Activated CD4-positive, alpha-beta T cell treated with anti-CD3 and anti-CD28 coated beads, Interleukin-2, Interleukin-6, amounts not matched to agents 100 ng/mL and 50 ng/mL, durations not matched to agents 16 hours and 8 hours (primary cell): Measurements from ENCODE around the gene BLOC1S5.
"Not testable (repeated sequence)": the region's sequence is repeated elsewhere in the genome, so short reads cannot be mapped to it uniquely, and the experiment has no call there.

Experiments
- DNase-seq: peaks from one replicate; pipeline ENCODE4 v3.0.0-alpha.2; 2020

BLOC1S5 gene

GRCh38 chr6:7992002-7992815 lies 72.0 kb downstream of the BLOC1S5 start:
- no peak for DNase-seq

DNA sequence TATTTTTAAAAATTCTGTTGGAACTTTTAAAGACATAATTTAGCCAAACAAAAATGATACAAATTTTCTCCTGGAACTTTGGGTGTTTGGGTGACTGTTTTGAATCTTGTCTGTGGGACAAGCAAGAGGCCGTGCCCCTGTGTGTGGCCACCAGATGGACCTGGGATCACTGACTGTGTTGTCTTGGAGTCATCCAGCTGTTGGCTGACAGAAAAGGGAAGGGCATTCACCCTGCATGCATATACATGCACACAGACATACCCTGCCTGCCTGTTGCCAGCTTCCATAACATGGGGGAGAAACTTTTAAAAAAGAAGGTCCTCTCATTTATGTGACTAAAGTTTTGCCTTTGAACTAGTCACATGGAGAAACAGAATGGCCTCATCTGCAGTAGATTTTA lies 72.7 kb downstream of the BLOC1S5 start:
- no peak for DNase-seq

DNA sequence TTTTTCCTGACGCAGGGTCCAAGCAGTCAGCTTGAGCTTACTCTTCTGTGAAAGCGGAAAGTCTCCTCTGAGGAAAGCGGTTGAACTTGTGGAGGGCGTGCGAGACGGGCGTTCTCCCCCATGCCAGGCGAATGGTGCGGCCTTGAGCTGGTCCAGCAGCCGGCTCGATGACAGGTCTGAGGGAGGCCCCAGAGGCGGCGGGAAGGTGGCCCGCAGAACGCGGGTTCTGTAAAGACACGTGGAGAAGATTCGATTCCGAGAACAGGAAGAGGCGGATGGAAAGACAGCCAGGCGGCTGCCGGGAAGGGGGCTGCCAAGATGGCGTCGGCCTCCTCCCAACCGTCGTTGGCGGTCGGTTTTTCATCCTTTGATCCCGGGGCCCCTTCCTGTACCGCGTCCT lies 78.0 kb downstream of the BLOC1S5 start:
- no peak for DNase-seq

DNA sequence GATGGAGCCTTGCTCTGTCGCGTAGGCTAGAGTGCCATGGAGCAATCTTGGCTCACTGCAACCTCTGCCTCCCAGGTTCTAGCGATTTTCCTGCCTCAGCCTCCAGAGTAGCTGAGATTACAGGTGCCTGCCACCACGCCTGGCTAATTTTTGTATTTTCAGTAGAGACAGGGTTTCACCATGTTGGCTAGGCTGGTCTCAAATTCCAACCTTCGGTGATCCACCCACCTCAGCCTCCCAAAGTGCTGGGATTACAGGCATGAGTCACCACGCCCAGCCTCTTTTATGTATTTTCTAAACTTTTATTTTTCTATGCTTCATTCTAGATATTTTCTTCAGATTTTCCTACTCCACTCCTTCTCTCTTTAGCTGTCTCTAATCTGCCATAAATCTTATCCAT lies 80.2 kb downstream of the BLOC1S5 start:
- not testable (repeated sequence) for DNase-seq

- no peak for DNase-seq
Observed at GRCh38 chr6:7979831-7980230, 84.4 kb downstream of the BLOC1S5 start.

DNA sequence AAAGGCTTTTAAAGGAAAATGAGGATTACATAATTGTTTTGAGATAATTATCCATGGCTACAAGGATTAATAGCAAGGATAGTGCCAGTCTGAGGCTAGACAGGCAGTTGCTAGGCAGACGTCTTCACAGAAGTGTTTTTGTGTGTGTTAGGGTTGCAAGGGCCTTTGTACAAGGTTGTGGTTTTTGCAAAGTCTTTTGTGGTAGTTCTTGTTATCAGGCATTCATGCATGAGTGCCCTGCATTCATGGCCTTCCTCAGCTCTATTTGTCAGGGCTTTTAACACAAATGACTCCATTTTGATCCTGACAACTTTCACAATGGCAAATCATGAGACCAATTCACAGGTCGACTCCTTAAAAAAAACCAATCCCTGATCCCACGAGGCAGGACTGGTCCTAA lies 85.5 kb downstream of the BLOC1S5 start:
- DNase-seq, result no peak

GRCh38 chr6:7976485-7977056 lies 87.6 kb downstream of the BLOC1S5 start:
- no peak for DNase-seq

DNA sequence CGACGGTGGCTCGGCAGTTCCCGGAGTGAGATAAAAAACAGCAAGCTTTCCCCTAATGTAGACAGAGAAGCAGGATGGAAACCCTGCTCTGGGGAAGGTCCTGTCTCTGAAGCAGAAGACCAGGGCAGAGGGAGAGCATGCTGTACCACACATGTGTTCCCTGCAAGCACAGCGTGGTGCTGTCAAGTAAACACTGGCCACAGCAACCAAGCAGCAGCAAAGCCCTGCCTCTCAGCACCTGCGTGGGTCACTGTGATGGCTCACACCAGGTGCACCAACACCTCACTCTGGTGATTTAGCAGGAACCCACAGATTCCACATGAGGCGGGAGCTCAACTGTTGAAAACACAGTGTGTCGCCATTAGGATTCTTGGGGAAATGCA lies 88.4 kb downstream of the BLOC1S5 start:
- no peak for DNase-seq

- no peak for DNase-seq
Observed at GRCh38 chr6:7974938-7975763, 89.0 kb downstream of the BLOC1S5 start.

DNA sequence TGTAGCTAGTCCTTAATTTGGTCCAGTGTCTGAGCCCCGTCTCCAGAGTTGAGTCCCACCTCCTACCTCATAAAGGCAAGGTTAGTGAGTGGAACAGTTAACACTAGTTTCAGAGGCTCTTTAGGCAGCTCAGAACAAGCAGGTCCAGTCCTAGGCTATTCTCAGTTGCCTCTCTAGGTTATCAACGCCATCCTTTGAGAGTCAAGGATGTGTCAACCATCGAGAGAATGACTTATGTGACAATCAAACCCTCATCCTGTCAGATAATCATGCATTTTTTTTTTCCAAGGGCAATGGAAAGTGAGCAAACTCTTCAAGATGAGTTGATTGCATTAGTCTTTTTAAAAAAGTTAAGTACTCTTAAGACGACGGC lies 89.6 kb downstream of the BLOC1S5 start:
- DNase-seq, result no peak

DNA sequence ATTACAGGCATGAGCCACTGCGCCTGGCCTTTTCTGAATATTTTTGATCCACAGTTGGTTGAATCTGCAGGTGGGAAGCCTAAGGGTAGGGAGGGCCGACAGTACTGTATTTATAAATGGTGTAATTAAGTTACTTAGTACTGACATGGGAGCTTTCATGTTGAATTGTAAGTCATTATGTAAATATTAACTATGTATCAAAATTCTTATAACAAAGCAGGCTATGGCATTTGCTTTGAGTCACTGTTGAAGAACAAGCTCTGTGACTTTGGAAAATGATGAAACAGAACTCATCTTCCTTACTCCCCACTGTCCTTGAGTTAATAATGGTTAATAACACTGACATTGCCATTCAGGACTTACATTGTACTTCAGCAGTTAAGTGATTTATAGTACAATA lies 90.6 kb downstream of the BLOC1S5 start:
- no peak for DNase-seq

DNA sequence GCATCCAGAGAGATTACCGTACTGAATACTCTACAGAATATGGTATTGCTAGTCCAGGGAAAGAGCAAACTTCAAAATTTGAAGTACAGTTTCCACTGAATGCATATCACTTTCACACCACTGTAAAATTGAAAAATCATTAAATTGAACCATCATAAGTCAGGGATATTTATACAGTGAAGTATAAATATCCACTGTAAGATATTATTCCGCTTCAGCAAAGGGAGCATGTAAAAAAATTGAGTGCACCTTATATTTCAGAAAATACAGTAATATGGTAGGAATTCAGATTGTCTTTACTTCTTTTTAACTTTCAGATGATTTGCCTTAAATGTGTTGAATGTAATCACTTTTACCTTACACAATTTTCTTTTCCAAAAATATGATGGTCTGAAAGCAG lies 92.7 kb downstream of the BLOC1S5 start:
- no peak for DNase-seq

DNA sequence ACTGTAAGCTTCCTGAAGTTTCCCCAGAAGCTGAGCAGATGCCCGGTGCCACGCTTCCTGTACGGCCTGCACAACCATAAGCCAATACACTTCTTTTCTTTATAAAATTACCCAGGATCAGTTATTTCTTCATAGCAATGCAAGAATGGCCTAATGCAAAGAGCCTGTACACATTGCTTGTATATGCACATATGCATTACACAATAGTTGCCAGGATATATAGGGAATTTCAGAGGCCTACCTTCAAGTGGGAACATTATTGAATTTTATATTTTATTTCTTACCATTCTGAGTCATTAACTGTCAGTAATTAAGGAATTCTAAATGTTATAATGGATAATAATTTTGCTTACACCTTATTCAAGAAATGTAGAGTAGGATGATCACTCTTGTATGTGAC lies 93.6 kb downstream of the BLOC1S5 start:
- no peak for DNase-seq
